ENCODE data around the gene ATP8A2.

The ATP8A2 gene

DNA sequence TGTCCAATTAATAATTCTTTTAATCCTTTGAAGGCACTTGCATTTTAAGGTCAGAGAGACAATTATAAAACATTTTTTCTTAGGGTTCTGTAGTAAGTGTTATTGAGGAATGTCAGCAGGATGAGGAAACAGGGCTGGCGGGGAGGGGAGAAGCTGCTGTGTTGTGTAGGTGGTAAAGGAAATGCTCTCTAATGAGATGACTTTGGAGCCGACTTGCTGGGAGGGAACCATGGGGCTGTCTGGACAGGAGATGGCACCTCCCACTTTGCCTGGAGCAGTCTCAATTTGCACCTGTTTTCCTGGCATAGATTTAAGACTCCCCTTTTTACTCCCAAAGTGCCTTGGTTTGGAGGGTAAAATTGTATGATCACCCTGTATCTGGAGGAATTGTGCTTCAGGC is 230.4 kb downstream of the ATP8A2 start:
- no peak for DNase-seq
- intact Hi-C loops (cut with DNase I), result no loop called here

DNA sequence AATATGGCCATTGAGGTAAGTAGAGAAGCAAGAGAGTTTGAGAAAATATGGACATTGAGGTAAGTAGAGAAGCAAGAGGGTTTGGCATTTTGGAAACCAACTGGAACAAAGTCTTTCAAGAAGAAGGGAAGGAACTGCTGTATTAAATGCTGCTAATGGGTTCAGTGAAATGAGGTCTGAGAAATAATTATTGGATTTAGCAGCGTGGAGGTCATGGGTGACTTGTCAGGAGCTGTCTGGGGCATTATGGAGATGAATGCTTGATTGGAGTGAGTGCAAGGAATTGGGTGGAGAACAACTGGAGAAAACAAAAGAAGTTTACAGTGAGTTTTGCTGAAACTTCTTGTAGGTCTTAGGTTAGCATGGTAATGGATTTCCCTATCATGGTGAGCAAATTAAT is 232.3 kb downstream of the ATP8A2 start:
- no peak for DNase-seq
- intact Hi-C loops (cut with DNase I), result no loop called here

DNA sequence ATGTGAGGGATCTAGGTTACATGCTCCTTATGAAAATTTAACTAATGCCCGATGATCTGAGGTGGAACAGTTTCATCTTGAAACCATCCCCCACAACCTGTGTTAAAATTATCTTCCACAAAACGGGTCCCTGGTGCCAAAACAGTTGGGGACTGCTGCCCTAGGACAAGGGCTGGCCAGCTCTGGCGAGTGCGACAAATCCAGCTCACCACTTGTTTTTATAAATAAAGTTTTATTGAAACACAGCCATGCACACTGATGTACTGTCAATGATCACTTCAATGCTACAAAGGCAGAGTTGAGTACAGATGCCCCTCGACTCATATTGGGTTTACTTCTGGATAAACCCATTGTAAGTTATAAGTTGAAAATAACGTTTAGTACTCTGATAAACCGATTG is 235.3 kb downstream of the ATP8A2 start:
- no peak for DNase-seq
- intact Hi-C loops (cut with DNase I), result no loop called here

DNA sequence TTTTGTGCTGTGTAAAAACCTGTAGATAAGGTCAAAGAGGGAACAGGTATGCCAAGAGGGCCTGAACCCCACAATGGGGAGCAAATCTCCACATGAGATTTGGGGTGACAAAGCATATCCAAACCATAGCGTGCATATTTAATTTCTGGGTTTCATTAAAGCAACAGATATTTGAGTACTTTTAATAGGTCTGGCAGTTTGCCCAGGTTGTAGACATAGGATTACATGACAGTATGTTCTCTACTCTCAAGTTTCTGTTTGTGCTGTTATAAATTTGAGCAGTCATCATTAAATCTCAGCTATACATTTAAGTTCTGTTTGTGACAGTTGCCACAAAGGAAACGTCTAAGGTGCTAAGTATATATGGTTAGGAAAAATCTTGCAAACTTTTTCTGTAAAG is 236.4 kb downstream of the ATP8A2 start:
- no peak for DNase-seq
- intact Hi-C loops (cut with DNase I), result no loop called here

- DNase-seq, result no peak
- intact Hi-C loops (cut with DNase I), result no loop called here
These were observed 244.9 kb downstream of the ATP8A2 start for GRCh38 chr13:25616674-25617073.

- no peak for DNase-seq
- intact Hi-C loops (cut with DNase I), result no loop called here
These were observed 248.1 kb downstream of the ATP8A2 start for GRCh38 chr13:25619897-25620296.

DNA sequence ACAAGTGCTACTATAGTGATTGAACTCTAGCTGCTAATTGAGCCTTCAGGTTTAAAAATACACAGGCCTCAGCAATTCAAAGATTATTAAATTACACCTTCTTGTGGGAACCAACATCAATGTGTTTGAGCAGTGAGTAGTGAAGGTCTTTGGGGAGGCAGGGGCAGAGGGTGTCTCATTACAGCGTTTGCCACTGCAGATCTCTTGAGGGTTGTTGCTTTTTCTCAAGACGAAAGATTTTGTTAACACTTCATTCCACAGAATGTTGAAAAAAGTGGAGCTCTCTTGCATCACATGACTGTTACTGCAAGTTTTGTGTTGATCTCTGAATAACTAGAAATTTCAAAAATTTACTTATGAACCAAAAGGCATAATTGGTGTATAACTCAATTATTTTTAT is 253.6 kb downstream of the ATP8A2 start:
- intact Hi-C loops (cut with DNase I), result no loop called here

GRCh38 chr13:25630329-25630900 is 258.6 kb downstream of the ATP8A2 start:
- intact Hi-C loops (cut with DNase I), result no loop called here
- no peak for DNase-seq

More for the DNA sequence above, 253.6 kb downstream of the ATP8A2 start:
- no peak for DNase-seq

DNA sequence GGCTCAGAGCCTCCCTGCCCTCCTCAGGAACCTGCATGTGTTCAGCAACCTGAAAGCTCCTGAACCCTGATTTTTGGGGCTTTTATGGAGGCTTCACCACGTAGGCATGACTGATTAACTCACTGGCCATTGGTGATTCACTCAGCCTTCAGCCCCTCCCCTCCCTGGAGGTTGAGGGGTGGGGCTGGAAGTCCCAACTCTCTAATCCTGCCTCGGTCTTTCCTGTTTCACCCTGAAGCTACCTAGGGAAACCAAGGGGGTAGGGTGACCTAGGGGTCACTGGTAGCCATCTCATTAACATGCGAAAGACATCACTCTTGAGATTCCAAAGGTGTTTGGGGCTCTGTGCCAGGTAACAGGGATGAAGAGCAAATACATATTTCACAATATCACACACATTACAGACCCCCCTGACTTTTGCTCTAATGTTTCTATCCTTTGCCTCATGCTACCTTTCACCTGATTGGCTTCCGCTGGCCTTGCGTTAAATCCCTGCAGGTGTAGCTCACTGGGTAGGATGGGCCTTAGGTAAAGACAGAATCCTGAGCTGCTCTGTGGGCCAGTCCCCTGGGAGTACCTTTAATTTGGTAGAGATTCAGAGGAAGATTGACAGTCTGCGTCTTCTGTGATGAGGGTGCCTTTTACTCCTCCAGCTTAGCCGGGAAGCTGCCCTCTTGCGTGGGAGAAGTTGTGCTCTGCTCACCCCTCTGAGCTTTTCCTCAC is 260.6 kb downstream of the ATP8A2 start:
- no peak for DNase-seq
- intact Hi-C loops (cut with DNase I), result no loop called here

- intact Hi-C loops (cut with DNase I), result no loop called here
- no peak for DNase-seq
These were observed 261.3 kb downstream of the ATP8A2 start for GRCh38 chr13:25633093-25633492.

- intact Hi-C loops (cut with DNase I), result no loop called here
- no peak for DNase-seq
These were observed 273.9 kb downstream of the ATP8A2 start for GRCh38 chr13:25645681-25646080.

DNA sequence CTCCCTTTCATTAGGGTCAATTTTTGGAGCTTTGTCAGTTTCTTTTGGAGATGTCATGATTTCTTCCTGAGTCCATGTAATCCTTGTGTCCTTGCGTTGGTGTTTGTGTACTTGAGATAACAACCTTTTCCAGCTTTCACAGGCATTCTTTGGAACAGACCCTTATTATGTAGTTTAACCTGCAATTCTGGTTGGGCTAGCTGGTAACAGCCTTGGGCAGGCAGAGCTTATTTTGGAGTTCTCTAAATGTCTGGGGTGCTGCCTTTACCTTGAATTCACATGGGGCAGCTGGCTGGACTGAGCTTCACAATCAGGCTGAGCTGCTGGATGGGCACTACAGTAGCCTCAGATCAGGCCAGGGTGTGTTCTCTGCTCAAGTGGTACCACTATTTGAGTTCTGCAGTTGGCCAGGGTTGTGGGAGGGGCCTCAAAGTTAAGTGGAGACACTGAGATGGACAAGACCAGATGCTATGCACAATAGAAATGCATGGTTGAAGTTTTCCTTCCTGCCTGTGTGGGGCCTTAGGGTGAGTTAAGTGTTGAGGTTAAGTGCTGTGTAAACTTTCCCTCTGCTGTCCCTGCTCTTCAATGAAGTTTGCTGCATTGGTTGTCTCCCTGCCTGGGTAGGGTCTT is 277.3 kb downstream of the ATP8A2 start:
- intact Hi-C loops (cut with DNase I), result no loop called here
- no peak for DNase-seq

- intact Hi-C loops (cut with DNase I), result no loop called here
- no peak for DNase-seq
These were observed 281.0 kb downstream of the ATP8A2 start for GRCh38 chr13:25652764-25653163.

DNA sequence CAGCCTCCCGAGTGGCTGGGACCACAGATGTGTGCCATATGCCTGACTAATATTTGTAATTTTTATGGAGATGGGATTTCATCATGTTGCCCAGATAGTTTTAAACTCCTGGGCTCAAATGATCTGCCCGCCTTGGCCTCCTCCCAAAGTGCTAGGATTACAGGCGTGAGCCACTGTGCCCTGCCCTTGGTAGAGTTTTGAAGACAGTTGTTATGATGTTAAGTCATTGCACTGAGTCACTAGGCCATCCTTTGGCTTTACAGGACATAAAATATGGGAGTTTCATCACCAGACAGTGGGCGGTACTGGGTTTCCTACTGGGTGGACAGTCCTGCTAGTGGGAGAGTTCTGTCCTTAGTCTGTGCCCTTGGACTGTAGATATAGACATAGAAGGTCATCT is 282.5 kb downstream of the ATP8A2 start:
- intact Hi-C loops (cut with DNase I), result no loop called here
- no peak for DNase-seq

DNA sequence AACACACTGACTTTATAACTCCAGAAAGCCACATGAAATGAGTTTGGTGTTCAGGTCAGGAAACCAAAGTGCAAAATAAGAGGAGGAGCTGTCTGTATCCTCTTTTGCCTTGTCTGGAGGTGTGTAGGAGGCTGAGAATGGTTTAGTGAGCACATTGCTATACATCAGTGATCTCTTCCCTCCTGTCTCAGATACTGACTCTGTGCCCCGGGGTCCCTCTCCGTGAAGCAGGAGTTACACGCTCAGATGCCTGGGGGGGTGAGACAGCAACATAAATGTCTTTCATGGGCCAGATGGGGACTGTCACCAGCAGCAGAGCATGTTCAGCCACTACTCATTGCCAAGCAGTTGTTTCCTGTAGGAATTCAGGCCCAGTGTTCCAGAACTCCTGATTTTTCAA is 285.4 kb downstream of the ATP8A2 start:
- intact Hi-C loops (cut with DNase I), result no loop called here
- no peak for DNase-seq

DNA sequence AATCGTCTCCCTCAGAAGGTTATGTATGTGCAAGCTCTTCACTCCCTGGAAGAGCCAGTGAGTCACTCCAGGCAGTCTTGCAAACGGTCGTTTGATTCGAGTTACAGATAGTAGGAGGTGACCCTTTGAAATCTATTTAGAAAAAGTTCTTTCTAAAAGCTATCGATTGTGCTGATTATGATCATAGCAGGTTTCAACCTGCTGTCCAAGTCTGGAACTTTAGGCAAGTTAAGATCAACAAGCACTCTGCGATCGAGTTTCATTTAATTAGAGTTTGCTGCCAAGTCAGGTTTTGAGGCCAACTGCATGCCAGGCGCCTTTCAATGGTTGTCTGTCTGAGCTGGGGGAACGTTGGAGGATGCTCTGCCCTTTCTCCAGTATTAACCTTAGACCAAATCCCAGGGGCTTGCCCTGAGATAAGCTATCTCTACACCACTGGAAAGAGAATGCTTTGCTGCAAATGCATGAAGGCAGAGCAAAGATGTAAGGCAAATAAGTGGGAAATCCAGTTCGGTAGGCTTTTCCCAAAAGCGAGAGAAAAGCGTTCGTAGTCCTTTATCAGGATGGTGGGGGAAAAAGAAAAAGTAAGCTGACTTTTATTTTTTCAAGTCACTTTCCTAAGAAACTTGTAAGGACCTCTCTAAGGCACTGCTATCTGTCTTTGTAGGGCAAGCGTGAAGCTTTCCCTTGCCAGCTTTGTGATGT is 287.5 kb downstream of the ATP8A2 start:
- intact Hi-C loops (cut with DNase I), result no loop called here
- DNase-seq, result no peak

DNA sequence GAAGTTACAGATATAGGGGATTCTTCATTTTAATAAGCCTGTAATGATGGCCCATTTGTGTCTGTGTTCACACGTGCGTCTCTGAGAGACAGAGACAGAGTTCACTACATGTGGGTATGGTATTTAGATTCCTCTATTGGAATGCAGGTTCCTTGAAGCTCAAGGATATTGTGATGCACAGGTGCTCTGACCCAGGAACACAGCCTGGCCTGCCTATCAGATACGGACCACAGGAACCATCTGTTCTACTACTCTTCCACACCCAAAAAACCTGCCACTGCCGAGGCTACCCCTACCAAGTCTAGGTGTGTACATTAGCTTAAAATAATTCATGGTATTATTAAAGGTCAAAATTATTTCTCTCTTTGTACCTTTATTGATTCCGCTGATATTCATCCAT is 289.2 kb downstream of the ATP8A2 start:
- intact Hi-C loops (cut with DNase I), result no loop called here
- DNase-seq, result no peak

DNA sequence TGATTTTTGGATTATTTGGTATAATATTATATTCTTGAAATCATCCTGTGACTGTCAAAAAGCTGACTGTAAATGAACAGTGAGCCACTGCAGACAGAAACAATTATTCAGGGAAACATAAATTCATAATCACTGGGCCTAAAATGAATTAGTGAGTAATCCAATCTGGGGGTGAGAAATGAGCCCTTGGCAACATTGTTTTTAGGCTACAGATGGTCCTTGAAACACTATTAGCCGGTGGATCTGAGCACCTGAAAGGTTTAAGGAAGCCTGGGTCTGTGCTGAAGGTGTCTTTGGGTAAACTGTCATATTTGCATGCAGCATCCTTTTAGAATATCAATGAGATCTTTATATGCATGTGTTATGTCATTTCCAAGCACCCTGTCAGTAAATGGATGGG is 290.7 kb downstream of the ATP8A2 start:
- no peak for DNase-seq
- intact Hi-C loops (cut with DNase I), result no loop called here

- DNase-seq, result no peak
- intact Hi-C loops (cut with DNase I), result no loop called here
These were observed 296.6 kb downstream of the ATP8A2 start for GRCh38 chr13:25668345-25668744.

GRCh38 chr13:25673711-25674110 is 301.9 kb downstream of the ATP8A2 start:
- no peak for DNase-seq
- intact Hi-C loops (cut with DNase I), result no loop called here

DNA sequence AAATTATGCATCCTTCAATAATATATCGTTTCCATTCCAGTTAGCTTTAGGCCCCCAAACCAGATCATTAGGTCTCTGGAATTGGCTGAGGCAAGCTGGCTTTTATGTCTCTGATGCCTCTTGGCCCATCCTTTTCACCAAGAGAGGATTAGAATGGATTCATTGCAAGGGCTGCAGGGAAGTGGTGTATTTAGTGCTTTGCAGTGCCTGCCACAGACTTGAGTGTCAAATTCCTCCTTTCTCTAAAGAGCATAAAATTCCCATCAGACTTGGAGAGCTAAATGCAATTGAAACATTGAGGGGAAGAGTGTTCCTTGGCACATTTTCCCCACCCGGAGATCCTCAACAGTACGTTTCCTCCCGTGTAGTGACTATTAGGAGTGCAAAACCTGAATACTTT is 302.6 kb downstream of the ATP8A2 start:
- intact Hi-C loops (cut with DNase I), result no loop called here
- DNase-seq, result no peak

DNA sequence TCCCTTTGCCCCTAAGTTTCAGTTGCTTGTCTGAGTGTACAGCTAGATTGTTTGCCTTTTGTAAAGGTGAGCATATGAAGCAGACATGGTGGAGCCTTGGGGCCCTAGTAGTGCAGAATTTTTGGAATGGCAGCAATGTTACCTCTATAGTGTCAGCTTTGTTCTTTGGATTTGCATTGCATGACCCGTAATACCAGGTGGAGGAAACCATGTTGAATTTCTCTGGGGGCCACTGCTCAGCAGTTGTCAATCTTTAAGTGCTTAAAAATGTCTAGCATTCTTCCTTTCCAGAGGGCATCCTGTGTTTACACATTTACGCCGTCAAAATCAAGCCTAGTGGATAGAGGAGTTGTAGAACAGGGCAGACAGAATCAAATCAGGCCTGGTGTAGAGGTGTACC is 303.3 kb downstream of the ATP8A2 start:
- DNase-seq, result no peak
- intact Hi-C loops (cut with DNase I), result no loop called here

Measured in posterior cingulate gyrus (tissue), 11 donors.